ENCODE measurements around the gene ANP32D. TPM values are rescaled to one million over a fixed set of nuclear protein-coding genes. Genes with fewer than 3 reads are reported as not detected.
"Not testable (repeated sequence)": the region's sequence is repeated elsewhere in the genome, so short reads cannot be mapped to it uniquely, and the experiment has no call there.

Gene ANP32D
- polyA plus RNA-seq (2013, experiment 1 of 4): not detected
- polyA plus RNA-seq (2013, experiment 2 of 4): not detected
- not detected for polyA plus RNA-seq (2013, experiment 3 of 4)
- not detected for polyA plus RNA-seq (2013, experiment 4 of 4)

- Histone ChIP-seq H3K4me3 (ENCODE audit: insufficient read depth, low read depth, low read length) (no peak within 1 kb of the TSS), H3K9me3 (ENCODE audit: control insufficient read depth, low read length) (peaks cover 8% of the 10 kb centered on the region), H3K4me1 (ENCODE audit: control insufficient read depth, insufficient read depth, low read length) (no peaks in the 10 kb centered on the region), H3K27ac (ENCODE audit: insufficient read depth, low read depth, low read length, poor library complexity, severe bottlenecking) (no peak within 1 kb of the TSS), H3K27me3 (ENCODE audit: control insufficient read depth, insufficient read depth, low read length, poor library complexity, severe bottlenecking) (no peaks in the 10 kb centered on the region), H3K36me3 (ENCODE audit: control insufficient read depth, insufficient read depth, low read length) (no peaks in the 10 kb centered on the region)
- 94 to 96% methylated on average over 7 of the region's 7 CpGs for WGBS, 2 experiments
These were observed at the start of gene ANP32D for GRCh38 chr12:48472259-48472658. TSS of gene ANP32D (plus strand) at chr12:48472559. CDS start at chr12:48472665, 106 bp downstream.

- no peak overlapping the region for H3K4me3 ChIP-seq (ENCODE audit: insufficient read depth, low read depth, low read length)
- H3K36me3 ChIP-seq (ENCODE audit: control insufficient read depth, insufficient read depth, low read length): no peaks in the 10 kb centered on the region
- H3K27me3 ChIP-seq (ENCODE audit: control insufficient read depth, insufficient read depth, low read length, poor library complexity, severe bottlenecking): no peaks in the 10 kb centered on the region
- no peak overlapping the region for H3K27ac ChIP-seq (ENCODE audit: insufficient read depth, low read depth, low read length, poor library complexity, severe bottlenecking)
- WGBS, 2 experiments: 50 to 94% methylated on average over 1 to 2 of the region's 3 CpGs
- H3K4me1 ChIP-seq (ENCODE audit: control insufficient read depth, insufficient read depth, low read length): peaks cover 8% of the 10 kb centered on the region
- no peaks in the 10 kb centered on the region for H3K9me3 ChIP-seq (ENCODE audit: control insufficient read depth, low read length)
These were observed 49.2 kb upstream of the ANP32D start for GRCh38 chr12:48423171-48423570.

- Histone ChIP-seq H3K4me3 (ENCODE audit: insufficient read depth, low read depth, low read length) (no peak overlapping the region), H3K27me3 (ENCODE audit: control insufficient read depth, insufficient read depth, low read length, poor library complexity, severe bottlenecking) (no peaks in the 10 kb centered on the region), H3K27ac (ENCODE audit: insufficient read depth, low read depth, low read length, poor library complexity, severe bottlenecking) (no peak overlapping the region), H3K9me3 (ENCODE audit: control insufficient read depth, low read length) (no peaks in the 10 kb centered on the region), H3K4me1 (ENCODE audit: control insufficient read depth, insufficient read depth, low read length) (peaks cover 1% of the 10 kb centered on the region), H3K36me3 (ENCODE audit: control insufficient read depth, insufficient read depth, low read length) (no peaks in the 10 kb centered on the region)
- no CpG with 5 or more reads among the region's 1 CpG for WGBS, 2 experiments
These were observed 47.7 kb upstream of the ANP32D start for GRCh38 chr12:48424644-48425043.

- H3K36me3 ChIP-seq (ENCODE audit: control insufficient read depth, insufficient read depth, low read length); H3K27ac ChIP-seq (ENCODE audit: insufficient read depth, low read depth, low read length, poor library complexity, severe bottlenecking); H3K4me3 ChIP-seq (ENCODE audit: insufficient read depth, low read depth, low read length); H3K27me3 ChIP-seq (ENCODE audit: control insufficient read depth, insufficient read depth, low read length, poor library complexity, severe bottlenecking); H3K4me1 ChIP-seq (ENCODE audit: control insufficient read depth, insufficient read depth, low read length); H3K9me3 ChIP-seq (ENCODE audit: control insufficient read depth, low read length): not testable (repeated sequence)
- 92 to 94% methylated on average over 10 of the region's 10 CpGs for WGBS, 2 experiments
These were observed 38.3 kb upstream of the ANP32D start for GRCh38 chr12:48434016-48434415.

- Histone ChIP-seq H3K36me3 (ENCODE audit: control insufficient read depth, insufficient read depth, low read length) (no peaks in the 10 kb centered on the region), H3K4me1 (ENCODE audit: control insufficient read depth, insufficient read depth, low read length) (peaks cover 18% of the 10 kb centered on the region), H3K4me3 (ENCODE audit: insufficient read depth, low read depth, low read length) (no peak overlapping the region), H3K9me3 (ENCODE audit: control insufficient read depth, low read length) (no peaks in the 10 kb centered on the region), H3K27me3 (ENCODE audit: control insufficient read depth, insufficient read depth, low read length, poor library complexity, severe bottlenecking) (no peaks in the 10 kb centered on the region), H3K27ac (ENCODE audit: insufficient read depth, low read depth, low read length, poor library complexity, severe bottlenecking) (no peak overlapping the region)
- 22 to 30% methylated on average over 7 of the region's 7 CpGs for WGBS, 2 experiments
These were observed 31.3 kb upstream of the ANP32D start for GRCh38 chr12:48441069-48441468.

GRCh38 chr12:48442179-48442847 lies 30.0 kb upstream of the ANP32D start:
- H3K4me3 ChIP-seq (ENCODE audit: insufficient read depth, low read depth, low read length): no peak overlapping the region
- peaks cover 23% of the 10 kb centered on the region for H3K4me1 ChIP-seq (ENCODE audit: control insufficient read depth, insufficient read depth, low read length)
- H3K9me3 ChIP-seq (ENCODE audit: control insufficient read depth, low read length): no peaks in the 10 kb centered on the region
- H3K36me3 ChIP-seq (ENCODE audit: control insufficient read depth, insufficient read depth, low read length): no peaks in the 10 kb centered on the region
- 89 to 94% methylated on average over 3 of the region's 3 CpGs for WGBS, 2 experiments
- H3K27ac ChIP-seq (ENCODE audit: insufficient read depth, low read depth, low read length, poor library complexity, severe bottlenecking): no peak overlapping the region
- no peaks in the 10 kb centered on the region for H3K27me3 ChIP-seq (ENCODE audit: control insufficient read depth, insufficient read depth, low read length, poor library complexity, severe bottlenecking)

GRCh38 chr12:48445538-48445937 lies 26.8 kb upstream of the ANP32D start:
- H3K9me3 ChIP-seq (ENCODE audit: control insufficient read depth, low read length): no peaks in the 10 kb centered on the region
- peaks cover 29% of the 10 kb centered on the region for H3K4me1 ChIP-seq (ENCODE audit: control insufficient read depth, insufficient read depth, low read length)
- no peak overlapping the region for H3K4me3 ChIP-seq (ENCODE audit: insufficient read depth, low read depth, low read length)
- WGBS, 2 experiments: 48 to 67% methylated on average over 2 to 3 of the region's 3 CpGs
- H3K27me3 ChIP-seq (ENCODE audit: control insufficient read depth, insufficient read depth, low read length, poor library complexity, severe bottlenecking): no peaks in the 10 kb centered on the region
- H3K27ac ChIP-seq (ENCODE audit: insufficient read depth, low read depth, low read length, poor library complexity, severe bottlenecking): no peak overlapping the region
- no peaks in the 10 kb centered on the region for H3K36me3 ChIP-seq (ENCODE audit: control insufficient read depth, insufficient read depth, low read length)

GRCh38 chr12:48446161-48446776 lies 26.1 kb upstream of the ANP32D start:
- no peak overlapping the region for H3K4me3 ChIP-seq (ENCODE audit: insufficient read depth, low read depth, low read length)
- H3K36me3 ChIP-seq (ENCODE audit: control insufficient read depth, insufficient read depth, low read length): no peaks in the 10 kb centered on the region
- H3K27ac ChIP-seq (ENCODE audit: insufficient read depth, low read depth, low read length, poor library complexity, severe bottlenecking): no peak overlapping the region
- peaks cover 29% of the 10 kb centered on the region for H3K4me1 ChIP-seq (ENCODE audit: control insufficient read depth, insufficient read depth, low read length)
- no peaks in the 10 kb centered on the region for H3K9me3 ChIP-seq (ENCODE audit: control insufficient read depth, low read length)
- no peaks in the 10 kb centered on the region for H3K27me3 ChIP-seq (ENCODE audit: control insufficient read depth, insufficient read depth, low read length, poor library complexity, severe bottlenecking)
- 25 to 60% methylated on average over 2 to 3 of the region's 4 CpGs for WGBS, 2 experiments

GRCh38 chr12:48447755-48448154 lies 24.6 kb upstream of the ANP32D start:
- Histone ChIP-seq H3K4me1 (ENCODE audit: control insufficient read depth, insufficient read depth, low read length) (peaks cover 19% of the 10 kb centered on the region), H3K27me3 (ENCODE audit: control insufficient read depth, insufficient read depth, low read length, poor library complexity, severe bottlenecking) (no peaks in the 10 kb centered on the region), H3K9me3 (ENCODE audit: control insufficient read depth, low read length) (no peaks in the 10 kb centered on the region), H3K36me3 (ENCODE audit: control insufficient read depth, insufficient read depth, low read length) (no peaks in the 10 kb centered on the region), H3K27ac (ENCODE audit: insufficient read depth, low read depth, low read length, poor library complexity, severe bottlenecking) (no peak overlapping the region), H3K4me3 (ENCODE audit: insufficient read depth, low read depth, low read length) (no peak overlapping the region)
- 80 to 83% methylated on average over 1 of the region's 1 CpG for WGBS, 2 experiments

- no peaks in the 10 kb centered on the region for H3K27me3 ChIP-seq (ENCODE audit: control insufficient read depth, insufficient read depth, low read length, poor library complexity, severe bottlenecking)
- peaks cover 8% of the 10 kb centered on the region for H3K4me1 ChIP-seq (ENCODE audit: control insufficient read depth, insufficient read depth, low read length)
- WGBS, 2 experiments: no CpG with 5 or more reads among the region's 1 CpG
- H3K4me3 ChIP-seq (ENCODE audit: insufficient read depth, low read depth, low read length): no peak overlapping the region
- no peaks in the 10 kb centered on the region for H3K36me3 ChIP-seq (ENCODE audit: control insufficient read depth, insufficient read depth, low read length)
- H3K27ac ChIP-seq (ENCODE audit: insufficient read depth, low read depth, low read length, poor library complexity, severe bottlenecking): no peak overlapping the region
- no peaks in the 10 kb centered on the region for H3K9me3 ChIP-seq (ENCODE audit: control insufficient read depth, low read length)
These were observed 21.0 kb upstream of the ANP32D start for GRCh38 chr12:48451372-48451771.
